ENCODE measurements around the gene ZNF827. TPM values are rescaled to one million over a fixed set of nuclear protein-coding genes. Genes with fewer than 3 reads are reported as not detected.

Gene ZNF827
- total and polyA plus RNA-seq, 2 of the 8 experiments (the other 6 are each of a cell fraction or from before 2014, with no cell fraction given) = 25.3 to 26.2 TPM

DNA sequence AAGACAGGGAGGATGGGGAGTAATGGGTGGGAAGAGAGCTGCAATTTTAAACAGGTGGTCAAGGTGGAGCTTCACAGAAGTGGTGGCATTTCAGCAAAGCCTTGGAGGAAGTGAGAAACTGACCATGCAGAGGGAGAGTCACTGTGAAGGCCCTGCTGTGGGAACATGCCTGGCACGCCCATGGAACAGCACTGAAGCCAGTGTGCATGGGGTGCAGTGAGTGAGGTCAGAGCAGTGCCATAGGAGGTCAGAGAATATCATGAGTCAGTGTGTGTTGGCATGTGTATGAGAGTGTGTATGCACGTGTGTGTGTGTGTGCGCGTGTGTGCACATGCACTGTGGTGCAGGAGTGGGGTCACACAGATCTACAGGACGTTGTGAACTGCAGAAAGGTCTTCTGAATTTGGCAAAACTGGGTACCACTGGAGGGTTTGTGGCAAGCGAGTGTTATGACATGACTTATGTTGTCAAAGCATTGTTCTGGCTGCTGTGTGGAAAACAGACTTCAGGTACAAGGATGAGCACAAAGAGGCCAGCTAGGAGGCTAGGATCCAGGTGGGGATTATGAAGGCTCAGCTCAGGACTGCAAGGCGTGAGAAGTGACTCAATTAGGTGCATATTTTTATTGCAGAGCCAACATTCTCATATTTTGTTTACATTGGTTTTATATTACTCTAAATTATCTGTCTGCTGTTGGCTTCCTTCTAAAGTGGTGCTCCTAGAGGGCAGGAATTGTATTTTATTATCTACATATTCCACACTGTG, 34.0 kb downstream of the ZNF827 start:
- no peak overlapping the region for H3K23ac ChIP-seq (ENCODE audit: insufficient read length)
- H3K79me2 ChIP-seq (ENCODE audit: control insufficient read depth in 1 of 2, insufficient read depth in 2 of 2, low read length in 2 of 2) = peaks cover 6 to 92% of the 10 kb centered on the region in 2 experiments
- H4K8ac ChIP-seq (ENCODE audit: extremely low read depth, insufficient read depth, low read length) = no peak overlapping the region
- H2BK5ac ChIP-seq (ENCODE audit: low read depth, low read length) = peak overlapping the region; percentile 46; the same call in 1 of the 2 replicates
- peaks cover 0 to 18% (median 10%) of the 10 kb centered on the region in 4 experiments; a peak in 5 of 7 replicates for H3K4me1 ChIP-seq (replicated peaks in 1 of 4; ENCODE audit: control insufficient read depth in 3 of 4, insufficient read depth in 4 of 4, low read length in 3 of 4)
- no peak overlapping the region for H2BK120ac ChIP-seq (replicated peaks; ENCODE audit: low read depth, low read length)
- POLR2A ChIA-PET (ENCODE audit: partially characterized antibody) = no interaction called here
- no peak overlapping the region for H3K14ac ChIP-seq (ENCODE audit: insufficient read length)
- peak overlapping the region; percentile 18 for H2AK5ac ChIP-seq (ENCODE audit: low read depth, low read length)
- no peak overlapping the region for H3K56ac ChIP-seq (replicated peaks; ENCODE audit: insufficient read length, low read depth, low read length)
- H3K23me2 ChIP-seq (ENCODE audit: low read depth, low read length) = no peaks in the 10 kb centered on the region
- no peak overlapping the region for H3K18ac ChIP-seq (ENCODE audit: extremely low read depth, low read length)
- H4K5ac ChIP-seq (ENCODE audit: insufficient read length, low read depth, low read length) = no peak overlapping the region
- H3K27me3 ChIP-seq (replicated peaks in 1 of 4; ENCODE audit: control insufficient read depth in 3 of 4, extremely low read depth in 1 of 4, insufficient read depth in 3 of 4, low read length in 3 of 4) = peaks cover 0 to 1% (median 0%) of the 10 kb centered on the region in 4 experiments; a peak in 1 of 7 replicates
- no peak overlapping the region for H3K4me3 ChIP-seq (ENCODE audit: extremely low read depth in 1 of 4, insufficient read depth in 2 of 4, low read depth in 3 of 4, low read length in 4 of 4)
- 81% methylated on average over 7 of the region's 7 CpGs; no CpG with 5 or more reads in 1 of the 2 experiments for WGBS, 2 experiments (ENCODE audit: extremely low coverage in 1 of 2, insufficient coverage in 1 of 2, insufficient read length in 1 of 2, insufficient replicate concordance in 2 of 2, low coverage in 1 of 2, low lambda C conversion rate in 2 of 2, missing lambda C conversion rate in 1 of 2)
- H3K9ac ChIP-seq (replicated peaks in 1 of 4; ENCODE audit: extremely low read depth in 1 of 4, low read depth in 3 of 4, low read length in 3 of 4) = no peak overlapping the region
- H4K91ac ChIP-seq (replicated peaks; ENCODE audit: insufficient read length, low read length) = peak overlapping the region; percentile 63
- no peaks in the 10 kb centered on the region for H3K9me3 ChIP-seq (ENCODE audit: insufficient read depth in 2 of 2, low read depth in 1 of 2, low read length in 1 of 2)
- DNase-seq (ENCODE audit: low read depth in 1 of 2, low spot score in 2 of 2) (no peak), FAIRE-seq (no peak)
- H3K4ac ChIP-seq (replicated peaks; ENCODE audit: insufficient read length, low read depth, low read length) = no peak overlapping the region
- H2BK15ac ChIP-seq (ENCODE audit: low read length) = peak overlapping the region; percentile 13; the same call in 1 of the 2 replicates
- no peak overlapping the region for H3K27ac ChIP-seq (ENCODE audit: low read depth, low read length)
- peak overlapping the region; percentile 56; the same call in 1 of the 2 replicates for H2BK12ac ChIP-seq (ENCODE audit: low read depth, low read length)
- peaks cover 12% of the 10 kb centered on the region for H3K79me1 ChIP-seq (ENCODE audit: low read depth, low read length)
- TF ChIP-seq SAP30 (IDR thresholded peaks at IDR 0.05; ENCODE audit: insufficient read depth, insufficient replicate concordance, low read length) (no peak), POLR2AphosphoS5 (IDR thresholded peaks at IDR 0.05; ENCODE audit: low read depth, low read length) (peak; percentile 29; the same call in 1 of the 2 replicates)
- H2AFZ ChIP-seq (ENCODE audit: low read length) = no peak overlapping the region
- H4K20me1 ChIP-seq (replicated peaks in 1 of 2; ENCODE audit: control insufficient read depth in 1 of 2, insufficient read depth in 2 of 2, low read length in 2 of 2) = no peaks in the 10 kb centered on the region
- H2BK20ac ChIP-seq (ENCODE audit: low read length) = no peak overlapping the region
- no peak overlapping the region for H3K4me2 ChIP-seq (ENCODE audit: insufficient read depth in 1 of 2, low read depth in 2 of 2, low read length in 2 of 2)
- CTCF ChIA-PET (ENCODE audit: partially characterized antibody) = interaction anchor here (2.5 to 2.6 kb wide), 2 partner anchors 14 to 17 kb away, joined by 9 to 14 read pairs; no protein-coding TSS in a partner anchor
- peaks cover 0 to 24% (median 13%) of the 10 kb centered on the region in 4 experiments; a peak in 5 of 8 replicates for H3K36me3 ChIP-seq (ENCODE audit: control insufficient read depth in 2 of 4, insufficient read depth in 4 of 4, low read length in 3 of 4)

All from H1 (cell line).